BE2C (cell line): ENCODE results near the gene CDC23.
"Not testable (repeated sequence)": the region's sequence is repeated elsewhere in the genome, so short reads cannot be mapped to it uniquely, and the experiment has no call there.

Source experiments
- DNase-seq: peaks from one replicate; pipeline ENCODE4 v3.0.0-alpha.2; 2020
- H3K27me3 ChIP-seq: fragments of 250-450 bp; sonication (Bioruptor Pico); 2 replicates; pipeline ENCODE4 v1.5.1; 2020; ENCODE audit warnings: mild to moderate bottlenecking
- H3K36me3 ChIP-seq: fragments of 250-450 bp; sonication (Bioruptor Pico); 2 replicates; pipeline ENCODE4 v1.5.1; 2020; ENCODE audit warnings: mild to moderate bottlenecking
- H3K4me1 ChIP-seq: fragments of 250-450 bp; sonication (Bioruptor Pico); 2 replicates; pipeline ENCODE4 v1.5.1; 2020
- H3K4me3 ChIP-seq: 2 replicates; pipeline ENCODE4 v1.5.1; 2011; ENCODE audit warnings: low read depth, low read length
- H3K9me3 ChIP-seq: fragments of 250-450 bp; sonication (Bioruptor Pico); 2 replicates; pipeline ENCODE4 v1.5.1; 2020
- CTCF ChIP-seq: IDR thresholded peaks from 2 replicates; pipeline ENCODE4 v1.5.1; 2012; ENCODE audit warnings: mild to moderate bottlenecking, low read depth, low read length

Gene CDC23

GRCh38 chr5:138159666-138160065 lies 53.5 kb downstream of the CDC23 start:
- Histone ChIP-seq H3K4me3 (no peak overlapping the region), H3K27me3 (no peaks in the 10 kb centered on the region), H3K36me3 (peaks cover 85% of the 10 kb centered on the region), H3K9me3 (no peaks in the 10 kb centered on the region), H3K4me1 (no peaks in the 10 kb centered on the region)
- TF ChIP-seq CTCF, result no peak
- DNase-seq, result no peak

DNA sequence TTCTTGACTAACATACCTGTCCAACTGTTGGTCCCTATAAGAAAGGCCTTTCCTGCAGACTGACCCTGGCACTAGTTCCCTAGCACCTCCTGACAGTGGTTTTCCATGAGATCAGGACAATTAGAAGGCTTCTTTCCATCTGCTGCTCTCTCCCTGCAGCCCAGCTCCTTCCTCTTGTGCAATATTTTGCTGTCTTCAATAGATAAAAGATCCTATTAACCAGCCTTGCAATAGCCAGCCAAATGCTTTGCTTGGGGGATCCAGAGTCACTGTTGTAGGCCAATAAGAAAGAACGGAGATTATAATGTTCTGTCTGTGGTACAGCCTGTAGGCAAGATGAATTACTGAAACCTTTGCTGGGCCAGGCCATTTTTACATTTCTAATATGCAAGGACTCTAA lies 55.5 kb downstream of the CDC23 start:
- Histone ChIP-seq H3K4me3 (no peak overlapping the region), H3K4me1 (no peaks in the 10 kb centered on the region), H3K9me3 (no peaks in the 10 kb centered on the region), H3K27me3 (no peaks in the 10 kb centered on the region), H3K36me3 (peaks cover 64% of the 10 kb centered on the region)
- DNase-seq, result no peak
- no peak for TF ChIP-seq CTCF

- H3K27me3 ChIP-seq, H3K4me1 ChIP-seq: not testable (repeated sequence)
- H3K36me3 ChIP-seq, result peaks cover 48% of the 10 kb centered on the region
Observed at GRCh38 chr5:138155977-138156376, 57.1 kb downstream of the CDC23 start.

GRCh38 chr5:138149530-138149929 lies 63.6 kb downstream of the CDC23 start:
- Histone ChIP-seq H3K4me3 (no peak overlapping the region), H3K9me3 (no peaks in the 10 kb centered on the region), H3K4me1 (no peaks in the 10 kb centered on the region), H3K36me3 (no peaks in the 10 kb centered on the region), H3K27me3 (no peaks in the 10 kb centered on the region; the same call in none of the 2 replicates)
- TF ChIP-seq CTCF, result 0 out of 2 replicates have a peak, but pooled peaks have one; percentile 4
- no peak for DNase-seq

More at GRCh38 chr5:138155977-138156376, 57.1 kb downstream of the CDC23 start:
- H3K4me3 ChIP-seq, DNase-seq, H3K9me3 ChIP-seq: not testable (repeated sequence)

DNA sequence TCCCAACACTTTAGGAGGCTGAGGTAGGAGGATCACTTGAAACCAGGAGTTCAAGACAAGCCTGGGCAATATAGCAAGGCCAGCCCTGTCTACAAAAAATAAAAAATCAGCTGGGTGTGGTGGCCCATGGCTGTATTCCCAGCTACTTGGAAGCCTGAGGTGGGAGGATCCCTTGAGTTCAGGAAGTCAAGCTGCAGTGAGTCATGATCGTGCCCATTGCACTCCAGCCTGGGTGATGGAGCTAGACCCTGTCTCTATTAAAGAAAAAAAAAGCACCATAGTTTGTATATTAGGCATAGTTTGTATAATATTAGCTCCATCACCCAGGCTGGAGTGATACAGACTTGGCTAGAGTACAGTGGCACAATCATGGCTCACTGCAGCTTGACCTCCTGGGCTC lies 64.3 kb downstream of the CDC23 start:
- Histone ChIP-seq H3K4me1 (no peaks in the 10 kb centered on the region), H3K4me3 (no peak overlapping the region), H3K36me3 (no peaks in the 10 kb centered on the region), H3K9me3 (no peaks in the 10 kb centered on the region), H3K27me3 (no peaks in the 10 kb centered on the region; the same call in none of the 2 replicates)
- no peak for DNase-seq
- no peak for TF ChIP-seq CTCF

DNA sequence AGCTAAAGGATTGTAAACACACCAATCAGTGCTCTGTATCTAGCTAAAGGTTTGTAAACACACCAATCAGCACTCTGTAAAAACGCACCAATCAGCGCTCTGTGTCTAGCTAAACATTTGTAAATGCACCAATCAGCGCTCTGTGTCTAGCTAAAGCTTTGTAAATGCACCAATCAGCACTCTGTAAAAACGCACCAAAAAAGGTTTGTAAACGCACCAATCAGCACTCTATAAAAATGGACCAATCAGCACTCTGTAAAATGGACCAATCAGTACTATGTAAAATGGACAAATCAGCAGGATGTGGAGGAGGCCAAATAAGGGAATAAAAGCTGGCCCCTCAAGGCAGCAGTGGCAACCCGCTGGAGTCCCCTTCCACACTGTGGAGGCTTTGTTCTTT lies 69.5 kb downstream of the CDC23 start:
- H3K9me3 ChIP-seq, DNase-seq, H3K27me3 ChIP-seq, H3K36me3 ChIP-seq, H3K4me1 ChIP-seq, H3K4me3 ChIP-seq: not testable (repeated sequence)

- TF ChIP-seq CTCF, result no peak
- no peaks in the 10 kb centered on the region for H3K4me1 ChIP-seq
- no peaks in the 10 kb centered on the region; the same call in 1 of the 2 replicates for H3K27me3 ChIP-seq
- no peak overlapping the region for H3K4me3 ChIP-seq
- H3K36me3 ChIP-seq, result no peaks in the 10 kb centered on the region
- DNase-seq, result no peak
- no peaks in the 10 kb centered on the region for H3K9me3 ChIP-seq
Observed at GRCh38 chr5:138141734-138142133, 71.4 kb downstream of the CDC23 start.
